ENCODE results near the gene CDAN1. TPM values are rescaled to one million over a fixed set of nuclear protein-coding genes. Genes with fewer than 3 reads are reported as not detected.

CDAN1 gene
- total RNA-seq, 4 donors from 2014 or later = 8.9 to 12.8 (median 11.3) TPM

GRCh38 chr15:42742149-42742548 lies 5.2 kb upstream of the CDAN1 start:
- intact Hi-C loops (cut with DNase I) = no loop called here
- Histone ChIP-seq H3K36me3 (peaks cover 0 to 20% (median 12%) of the 10 kb centered on the region in 4 donors), H3K27ac (replicated peaks in 1 of 4) (no peak overlapping the region), H3K4me3 (no peak overlapping the region), H3K27me3 (no peaks in the 10 kb centered on the region), H3K4me1 (peaks cover 7 to 13% (median 10%) of the 10 kb centered on the region in 4 donors), H3K9me3 (no peaks in the 10 kb centered on the region)
- WGBS = 85% methylated on average over 4 of the region's 4 CpGs
- TF ChIP-seq, protein P1, sequence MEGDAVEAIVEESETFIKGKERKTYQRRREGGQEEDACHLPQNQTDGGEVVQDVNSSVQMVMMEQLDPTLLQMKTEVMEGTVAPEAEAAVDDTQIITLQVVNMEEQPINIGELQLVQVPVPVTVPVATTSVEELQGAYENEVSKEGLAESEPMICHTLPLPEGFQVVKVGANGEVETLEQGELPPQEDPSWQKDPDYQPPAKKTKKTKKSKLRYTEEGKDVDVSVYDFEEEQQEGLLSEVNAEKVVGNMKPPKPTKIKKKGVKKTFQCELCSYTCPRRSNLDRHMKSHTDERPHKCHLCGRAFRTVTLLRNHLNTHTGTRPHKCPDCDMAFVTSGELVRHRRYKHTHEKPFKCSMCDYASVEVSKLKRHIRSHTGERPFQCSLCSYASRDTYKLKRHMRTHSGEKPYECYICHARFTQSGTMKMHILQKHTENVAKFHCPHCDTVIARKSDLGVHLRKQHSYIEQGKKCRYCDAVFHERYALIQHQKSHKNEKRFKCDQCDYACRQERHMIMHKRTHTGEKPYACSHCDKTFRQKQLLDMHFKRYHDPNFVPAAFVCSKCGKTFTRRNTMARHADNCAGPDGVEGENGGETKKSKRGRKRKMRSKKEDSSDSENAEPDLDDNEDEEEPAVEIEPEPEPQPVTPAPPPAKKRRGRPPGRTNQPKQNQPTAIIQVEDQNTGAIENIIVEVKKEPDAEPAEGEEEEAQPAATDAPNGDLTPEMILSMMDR (IDR thresholded peaks at IDR 0.05) = no peak
- no peak for TF ChIP-seq EP300 (IDR thresholded peaks at IDR 0.05)
- no peak for TF ChIP-seq POLR2AphosphoS5 (IDR thresholded peaks at IDR 0.05)
- TF ChIP-seq POLR2A (IDR thresholded peaks at IDR 0.05; ENCODE audit: low read depth) = no peak
- no peak for DNase-seq (ENCODE audit: extremely low spot score)

DNA sequence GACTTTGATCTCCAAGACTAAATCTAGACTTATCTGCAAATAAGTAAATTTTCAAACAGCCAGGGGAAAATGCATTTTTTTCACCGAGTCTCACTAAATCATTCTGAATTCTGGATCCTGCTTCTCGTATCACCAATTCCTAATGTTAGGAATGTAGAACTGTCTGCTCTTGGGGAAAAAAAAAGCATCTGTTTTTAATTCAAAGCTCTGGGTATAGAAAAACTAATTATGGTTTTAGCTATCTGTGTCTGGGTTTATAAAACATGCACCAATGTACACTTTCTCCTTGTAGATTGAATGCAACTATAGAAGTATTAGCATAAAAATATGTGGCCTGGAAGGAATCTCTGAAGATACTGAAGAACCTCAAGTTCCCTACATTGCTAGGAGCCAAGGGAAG lies 4.8 kb upstream of the CDAN1 start:
- 87% methylated on average over 2 of the region's 2 CpGs for WGBS
- no peak for DNase-seq (ENCODE audit: extremely low spot score)
- Histone ChIP-seq H3K36me3 (peaks cover 0 to 20% (median 12%) of the 10 kb centered on the region in 4 donors), H3K9me3 (no peaks in the 10 kb centered on the region), H3K4me3 (no peak overlapping the region), H3K27me3 (no peaks in the 10 kb centered on the region), H3K27ac (replicated peaks in 1 of 4) (no peak overlapping the region), H3K4me1 (peaks cover 8 to 14% (median 11%) of the 10 kb centered on the region in 4 donors)
- TF ChIP-seq POLR2AphosphoS5 (IDR thresholded peaks at IDR 0.05) (no peak), EP300 (IDR thresholded peaks at IDR 0.05) (no peak), POLR2A (IDR thresholded peaks at IDR 0.05; ENCODE audit: low read depth) (no peak)
- TF ChIP-seq, protein P1 (IDR thresholded peaks at IDR 0.05) = no peak
- intact Hi-C loops (cut with DNase I) = no loop called here

GRCh38 chr15:42737529-42738328 lies 801 bp upstream of the CDAN1 start:
- intact Hi-C loops (cut with DNase I) = loop anchor here (10.0 kb wide), 1 partner anchor 187 kb away; the partner anchor contains the start of gene TTBK2
- WGBS = 74% methylated on average over 21 of the region's 21 CpGs
- no peak for DNase-seq (ENCODE audit: extremely low spot score)
- TF ChIP-seq POLR2A (IDR thresholded peaks at IDR 0.05; ENCODE audit: low read depth) (no peak), POLR2AphosphoS5 (IDR thresholded peaks at IDR 0.05) (no peak), EP300 (IDR thresholded peaks at IDR 0.05) (no peak)
- TF ChIP-seq, protein P1 (IDR thresholded peaks at IDR 0.05) = no peak
- no peaks in the 10 kb centered on the region for H3K9me3 ChIP-seq
- H3K4me1 ChIP-seq = peaks cover 22 to 40% (median 29%) of the 10 kb centered on the region in 4 donors
- no peaks in the 10 kb centered on the region for H3K27me3 ChIP-seq
- peak overlapping the region; percentile 89 to 93 (median 92) for H3K27ac ChIP-seq (replicated peaks in 1 of 4)
- H3K4me3 ChIP-seq = peak overlapping the region; percentile 69 to 92 (median 86)
- peaks cover 2 to 28% (median 19%) of the 10 kb centered on the region in 4 donors for H3K36me3 ChIP-seq

GRCh38 chr15:42736178-42736792 lies 643 bp downstream of the CDAN1 start:
- no peaks in the 10 kb centered on the region for H3K27me3 ChIP-seq
- H3K4me1 ChIP-seq = peaks cover 22 to 40% (median 29%) of the 10 kb centered on the region in 4 donors
- H3K4me3 ChIP-seq = peak overlapping the region; percentile 69 to 92 (median 86)
- intact Hi-C loops (cut with DNase I) = loop anchor here (10.0 kb wide), 1 partner anchor 189 kb away; the partner anchor contains the start of gene TTBK2
- peaks cover 14 to 43% (median 33%) of the 10 kb centered on the region in 4 donors for H3K36me3 ChIP-seq
- H3K27ac ChIP-seq (replicated peaks in 1 of 4) = peak overlapping the region; percentile 89 to 93 (median 92)
- H3K9me3 ChIP-seq = no peaks in the 10 kb centered on the region
- DNase-seq (ENCODE audit: extremely low spot score) = no peak
- WGBS = 6% methylated on average over 12 of the region's 55 CpGs
- TF ChIP-seq EP300 (IDR thresholded peaks at IDR 0.05) = no peak
- TF ChIP-seq POLR2AphosphoS5 (IDR thresholded peaks at IDR 0.05) = no peak
- TF ChIP-seq POLR2A (IDR thresholded peaks at IDR 0.05; ENCODE audit: low read depth) = no peak
- TF ChIP-seq, protein P1 (IDR thresholded peaks at IDR 0.05) = no peak
